Measurements from ENCODE around the gene DNAJC3. TPM values are rescaled to one million over a fixed set of nuclear protein-coding genes. Genes with fewer than 3 reads are reported as not detected.
"Not testable (repeated sequence)": the region's sequence is repeated elsewhere in the genome, so short reads cannot be mapped to it uniquely, and the experiment has no call there.

Gene DNAJC3
- total RNA-seq, 1 donor from 2014 or later, result 21.7 TPM

DNA sequence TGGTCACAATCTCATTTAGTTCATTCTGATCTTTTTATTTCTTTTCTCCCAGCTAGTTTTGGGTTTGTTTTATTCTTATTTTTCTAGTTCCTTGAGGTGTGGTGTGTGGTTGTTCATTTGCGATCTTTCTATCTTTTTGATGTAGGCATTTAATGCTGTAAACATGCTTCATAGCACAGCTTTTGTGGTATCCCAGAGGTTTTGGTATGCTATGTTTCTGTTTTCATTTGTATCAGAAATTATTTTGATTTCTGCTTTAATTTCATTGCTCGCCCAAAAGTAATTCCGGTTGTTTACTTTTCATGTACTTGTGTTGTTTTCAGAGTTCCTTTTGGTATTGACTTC, 12.6 kb downstream of the DNAJC3 start:
- DNase-seq (ENCODE audit: low spot score in 2 of 2, unreplicated experiment in 2 of 2), result no peak
- Mint-ChIP-seq H3K4me3 (no peak overlapping the region), H3K27ac (no peak overlapping the region), H3K27me3 (ENCODE audit: low read depth) (no peaks in the 10 kb centered on the region), H3K9me3 (peaks cover 44% of the 10 kb centered on the region), H3K36me3 (peaks cover 39% of the 10 kb centered on the region), H3K4me1 (no peaks in the 10 kb centered on the region)
- TF ChIP-seq, protein P1, sequence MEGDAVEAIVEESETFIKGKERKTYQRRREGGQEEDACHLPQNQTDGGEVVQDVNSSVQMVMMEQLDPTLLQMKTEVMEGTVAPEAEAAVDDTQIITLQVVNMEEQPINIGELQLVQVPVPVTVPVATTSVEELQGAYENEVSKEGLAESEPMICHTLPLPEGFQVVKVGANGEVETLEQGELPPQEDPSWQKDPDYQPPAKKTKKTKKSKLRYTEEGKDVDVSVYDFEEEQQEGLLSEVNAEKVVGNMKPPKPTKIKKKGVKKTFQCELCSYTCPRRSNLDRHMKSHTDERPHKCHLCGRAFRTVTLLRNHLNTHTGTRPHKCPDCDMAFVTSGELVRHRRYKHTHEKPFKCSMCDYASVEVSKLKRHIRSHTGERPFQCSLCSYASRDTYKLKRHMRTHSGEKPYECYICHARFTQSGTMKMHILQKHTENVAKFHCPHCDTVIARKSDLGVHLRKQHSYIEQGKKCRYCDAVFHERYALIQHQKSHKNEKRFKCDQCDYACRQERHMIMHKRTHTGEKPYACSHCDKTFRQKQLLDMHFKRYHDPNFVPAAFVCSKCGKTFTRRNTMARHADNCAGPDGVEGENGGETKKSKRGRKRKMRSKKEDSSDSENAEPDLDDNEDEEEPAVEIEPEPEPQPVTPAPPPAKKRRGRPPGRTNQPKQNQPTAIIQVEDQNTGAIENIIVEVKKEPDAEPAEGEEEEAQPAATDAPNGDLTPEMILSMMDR (IDR thresholded peaks at IDR 0.05; ENCODE audit: unreplicated experiment), result no peak

DNA sequence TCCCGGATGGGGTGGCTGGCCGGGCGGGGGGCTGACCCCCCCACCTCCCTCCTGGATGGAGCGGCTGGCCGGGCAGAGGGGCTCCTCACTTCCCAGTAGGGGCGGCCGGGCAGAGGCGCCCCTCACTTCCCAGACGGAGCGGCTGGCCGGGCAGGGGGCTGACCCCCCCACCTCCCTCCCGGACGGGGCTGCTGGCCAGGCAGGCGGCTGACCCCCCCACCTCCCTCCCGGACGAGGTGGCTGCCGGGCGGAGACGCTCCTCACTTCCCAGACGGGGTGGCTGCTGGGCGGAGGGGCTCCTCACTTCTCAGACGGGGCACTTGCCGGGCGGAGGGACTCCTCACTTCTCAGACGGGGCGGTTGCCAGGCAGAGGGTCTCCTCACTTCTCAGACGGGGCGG, 14.0 kb downstream of the DNAJC3 start:
- not testable (repeated sequence) for H3K4me1 Mint-ChIP-seq, H3K27ac Mint-ChIP-seq
- peaks cover 31% of the 10 kb centered on the region for H3K36me3 Mint-ChIP-seq

DNA sequence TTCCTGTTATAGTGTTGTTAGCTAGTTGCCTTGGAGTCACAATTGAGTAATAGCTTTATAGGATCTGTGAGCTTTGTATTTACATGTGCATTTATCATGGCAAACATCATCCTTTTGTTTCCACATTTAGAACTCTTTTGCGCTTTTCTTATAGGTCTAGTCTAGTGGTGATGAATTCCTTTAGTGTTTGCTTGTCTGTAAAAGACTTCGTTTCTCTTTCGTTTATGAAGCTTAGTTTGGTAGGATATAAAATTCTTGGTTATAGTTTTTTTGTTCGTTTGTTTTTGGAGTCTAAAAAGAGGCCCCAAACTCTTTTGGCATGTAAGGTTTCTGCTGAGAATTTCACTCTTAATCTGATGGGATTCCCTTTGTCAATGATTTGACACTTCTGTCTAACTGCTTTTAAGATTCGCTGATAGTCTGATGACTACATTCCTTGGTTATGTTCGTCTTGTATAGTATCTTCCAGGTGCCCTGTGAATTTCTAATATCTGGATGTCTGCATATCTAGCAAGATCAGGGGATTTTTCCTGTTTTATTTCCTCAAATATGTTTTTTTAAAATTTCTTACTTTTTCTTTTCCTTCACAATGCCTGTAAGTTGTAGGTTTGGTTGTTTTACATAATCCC, 20.2 kb downstream of the DNAJC3 start:
- no peak for DNase-seq (ENCODE audit: low spot score in 2 of 2, unreplicated experiment in 2 of 2)
- Mint-ChIP-seq H3K4me3 (no peak overlapping the region), H3K9me3 (peaks cover 11% of the 10 kb centered on the region), H3K36me3 (peaks cover 11% of the 10 kb centered on the region), H3K27ac (no peak overlapping the region), H3K27me3 (ENCODE audit: low read depth) (no peaks in the 10 kb centered on the region), H3K4me1 (peaks cover 3% of the 10 kb centered on the region)
- TF ChIP-seq, protein P1 (IDR thresholded peaks at IDR 0.05; ENCODE audit: unreplicated experiment), result no peak

More for the DNA sequence above, 14.0 kb downstream of the DNAJC3 start:
- H3K4me3 Mint-ChIP-seq; DNase-seq (ENCODE audit: low spot score in 2 of 2, unreplicated experiment in 2 of 2); H3K27me3 Mint-ChIP-seq (ENCODE audit: low read depth): not testable (repeated sequence)
- H3K9me3 Mint-ChIP-seq, result peaks cover 35% of the 10 kb centered on the region

DNA sequence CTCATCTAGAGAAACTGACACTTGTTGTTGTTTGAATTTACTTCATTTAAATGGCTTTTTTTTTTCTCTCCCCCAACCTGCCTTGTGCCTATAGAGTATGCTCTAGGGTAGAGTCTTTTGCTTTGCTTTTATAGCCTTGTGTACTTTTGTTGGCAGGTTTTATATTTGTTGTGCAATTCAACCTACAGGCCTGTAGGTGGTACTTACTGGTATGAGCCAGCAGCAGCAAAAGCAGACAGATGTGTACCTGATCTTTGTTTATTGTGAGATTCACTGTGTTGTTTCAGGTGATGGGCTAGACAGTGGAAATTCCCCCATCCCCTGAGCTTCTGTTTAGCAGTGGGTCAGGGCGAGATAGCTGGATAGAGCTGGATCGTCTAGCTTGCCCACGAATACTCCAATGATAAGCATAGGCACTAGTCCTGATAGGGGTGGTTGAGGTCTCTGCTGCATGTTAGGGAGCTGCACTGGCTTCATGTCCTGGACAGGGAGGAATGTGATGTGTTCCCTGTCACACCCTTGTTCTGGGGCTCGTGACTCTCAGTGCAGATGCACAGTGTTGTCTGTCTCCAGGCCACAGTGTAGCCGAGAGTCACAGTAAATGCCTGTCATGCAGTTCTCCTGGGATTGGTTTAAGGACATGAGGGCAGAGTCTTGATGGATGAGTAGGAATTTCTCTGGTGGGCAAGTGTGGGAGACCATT, 21.3 kb downstream of the DNAJC3 start:
- Mint-ChIP-seq H3K9me3 (peaks cover 11% of the 10 kb centered on the region), H3K36me3 (peaks cover 10% of the 10 kb centered on the region), H3K27me3 (ENCODE audit: low read depth) (no peaks in the 10 kb centered on the region), H3K4me3 (no peak overlapping the region), H3K4me1 (peaks cover 3% of the 10 kb centered on the region), H3K27ac (no peak overlapping the region)
- TF ChIP-seq, protein P1 (IDR thresholded peaks at IDR 0.05; ENCODE audit: unreplicated experiment), result peak; percentile 23
- no peak for DNase-seq (ENCODE audit: low spot score in 2 of 2, unreplicated experiment in 2 of 2)

DNA sequence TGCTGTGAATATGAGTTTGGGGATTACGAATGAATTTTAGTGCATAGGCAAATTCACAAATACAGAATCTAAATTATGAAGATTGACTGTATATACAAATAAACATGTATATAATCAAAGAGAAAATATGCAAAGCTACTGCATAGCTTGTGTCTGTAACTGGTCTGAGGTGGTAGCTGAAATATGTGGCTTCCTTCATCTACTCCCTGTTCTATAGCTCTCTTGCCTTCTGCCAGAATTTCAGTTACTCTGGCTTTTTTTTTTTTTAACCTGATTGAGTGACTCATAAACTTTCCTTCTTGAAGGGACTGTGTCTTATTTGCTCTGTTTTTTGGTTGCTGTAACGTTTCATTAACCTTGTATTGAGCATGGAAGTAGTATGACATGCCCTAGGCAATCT, 26.6 kb downstream of the DNAJC3 start:
- DNase-seq (ENCODE audit: low spot score in 2 of 2, unreplicated experiment in 2 of 2), result no peak
- no peak overlapping the region for H3K27ac Mint-ChIP-seq
- TF ChIP-seq, protein P1 (IDR thresholded peaks at IDR 0.05; ENCODE audit: unreplicated experiment), result no peak
- no peak overlapping the region for H3K4me3 Mint-ChIP-seq
- peaks cover under 1% of the 10 kb centered on the region for H3K4me1 Mint-ChIP-seq
- no peaks in the 10 kb centered on the region for H3K36me3 Mint-ChIP-seq
- H3K9me3 Mint-ChIP-seq, result no peaks in the 10 kb centered on the region
- H3K27me3 Mint-ChIP-seq (ENCODE audit: low read depth), result no peaks in the 10 kb centered on the region

DNA sequence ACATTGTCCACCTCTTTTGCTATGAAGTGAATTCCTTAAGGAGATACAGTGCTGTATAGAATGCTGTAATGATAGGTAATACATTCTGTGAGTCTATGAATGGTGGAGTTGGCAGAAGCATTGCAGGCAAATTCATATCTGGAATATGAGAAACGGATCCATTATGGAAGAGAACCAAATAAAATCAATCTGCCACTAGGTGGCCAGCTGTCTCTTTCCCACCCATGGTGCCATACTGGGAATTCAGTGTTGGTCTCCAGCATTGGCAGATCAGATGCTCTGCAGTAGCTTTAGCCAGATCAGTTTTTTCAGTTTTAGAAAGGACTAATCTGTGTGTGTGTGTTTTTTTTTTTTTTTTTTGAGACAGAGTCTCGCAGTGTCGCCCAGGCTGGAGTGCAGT, 27.6 kb downstream of the DNAJC3 start:
- TF ChIP-seq, protein P1 (IDR thresholded peaks at IDR 0.05; ENCODE audit: unreplicated experiment), result peak; percentile 30
- no peaks in the 10 kb centered on the region for H3K36me3 Mint-ChIP-seq
- no peak for DNase-seq (ENCODE audit: low spot score in 2 of 2, unreplicated experiment in 2 of 2)
- H3K4me3 Mint-ChIP-seq, result no peak overlapping the region
- H3K4me1 Mint-ChIP-seq, result peaks cover 2% of the 10 kb centered on the region
- no peaks in the 10 kb centered on the region for H3K27me3 Mint-ChIP-seq (ENCODE audit: low read depth)
- no peak overlapping the region for H3K27ac Mint-ChIP-seq
- no peaks in the 10 kb centered on the region for H3K9me3 Mint-ChIP-seq
